HFFc6 (cell line): ENCODE results near the gene RUFY3. TPM values are rescaled to one million over a fixed set of nuclear protein-coding genes. Genes with fewer than 3 reads are reported as not detected.
"Not testable (repeated sequence)": the region's sequence is repeated elsewhere in the genome, so short reads cannot be mapped to it uniquely, and the experiment has no call there.

ENCODE experiments used
- DNase-seq: peaks from one replicate; pipeline ENCODE4 v3.0.0-alpha.2; 2018
- H3K27ac Mint-ChIP-seq: 2 replicates; pipeline ENCODE4 v1.8.0; 2020; ENCODE audit warnings: mild to moderate bottlenecking, mixed read lengths
- H3K27me3 Mint-ChIP-seq: 2 replicates; pipeline ENCODE4 v1.8.0; 2021; ENCODE audit warnings: mild to moderate bottlenecking, moderate library complexity, mixed read lengths; ENCODE audit not compliant: insufficient read depth
- H3K36me3 Mint-ChIP-seq: 2 replicates; pipeline ENCODE4 v1.8.0; 2021; ENCODE audit warnings: low read depth, mixed read lengths
- H3K4me1 Mint-ChIP-seq: 2 replicates; pipeline ENCODE4 v1.8.0; 2020; ENCODE audit warnings: low read depth, mixed read lengths
- H3K4me3 Mint-ChIP-seq: 2 replicates; pipeline ENCODE4 v1.8.0; 2020; ENCODE audit warnings: mild to moderate bottlenecking, moderate library complexity, mixed read lengths
- H3K9me3 Mint-ChIP-seq: 2 replicates; pipeline ENCODE4 v1.8.0; 2020; ENCODE audit warnings: mild to moderate bottlenecking, mixed read lengths
- CTCF ChIP-seq: fragments of 200-600 bp; sonication (generic); IDR thresholded peaks from 2 replicates; pipeline ENCODE4 v1.5.0; 2021; ENCODE audit warnings: antibody characterized with exemption, mild to moderate bottlenecking
- total RNA-seq, 6 experiments: library from RNA; stranded (reverse); fragmentation: NEBNext Ultra II Directional; extraction: Animal tissue kit (Norgen Biotek cat#: 25700); gene quantifications; 2 replicates in 1 of 6; 3 replicates in 5 of 6; pipeline ENCODE4 v1.2.3, GENCODE V29; 2021

Gene RUFY3
- total RNA-seq, 6 experiments from 2014 or later, result 35.7 to 44.8 (median 38.4) TPM

- Mint-ChIP-seq H3K27ac (no peak overlapping the region), H3K27me3 (no peaks in the 10 kb centered on the region), H3K36me3 (no peaks in the 10 kb centered on the region), H3K4me1 (peaks cover 18% of the 10 kb centered on the region), H3K4me3 (no peak overlapping the region), H3K9me3 (no peaks in the 10 kb centered on the region)
- DNase-seq, result no peak
- TF ChIP-seq CTCF, result no peak
Observed at GRCh38 chr4:70680934-70681333, 40.8 kb upstream of the RUFY3 start.

GRCh38 chr4:70681704-70682103 lies 40.1 kb upstream of the RUFY3 start:
- no peak for TF ChIP-seq CTCF
- H3K27me3 Mint-ChIP-seq, result no peaks in the 10 kb centered on the region
- no peaks in the 10 kb centered on the region for H3K36me3 Mint-ChIP-seq
- H3K4me3 Mint-ChIP-seq, result no peak overlapping the region
- H3K4me1 Mint-ChIP-seq, result peaks cover 13% of the 10 kb centered on the region
- H3K27ac Mint-ChIP-seq, result no peak overlapping the region
- no peak for DNase-seq
- no peaks in the 10 kb centered on the region for H3K9me3 Mint-ChIP-seq

GRCh38 chr4:70682142-70682541 lies 39.6 kb upstream of the RUFY3 start:
- H3K4me1 Mint-ChIP-seq, H3K27ac Mint-ChIP-seq, H3K36me3 Mint-ChIP-seq, DNase-seq, H3K9me3 Mint-ChIP-seq, H3K4me3 Mint-ChIP-seq, H3K27me3 Mint-ChIP-seq: not testable (repeated sequence)

- no peak for TF ChIP-seq CTCF
- DNase-seq, result no peak
- H3K27ac Mint-ChIP-seq, result peak overlapping the region; percentile 99
- peak overlapping the region; percentile 98 for H3K4me3 Mint-ChIP-seq
- H3K36me3 Mint-ChIP-seq, result peaks cover 28% of the 10 kb centered on the region
- peaks cover 34% of the 10 kb centered on the region for H3K4me1 Mint-ChIP-seq
- H3K27me3 Mint-ChIP-seq, result no peaks in the 10 kb centered on the region; the same call in 1 of the 2 replicates
- H3K9me3 Mint-ChIP-seq, result no peaks in the 10 kb centered on the region
Observed at GRCh38 chr4:70687392-70687791, 34.4 kb upstream of the RUFY3 start.

GRCh38 chr4:70687821-70688794 lies 33.7 kb upstream of the RUFY3 start, which contains the start of gene UTP3:
TSS of gene UTP3 (plus strand) at chr4:70688532. CDS start at chr4:70688678, 146 bp downstream.
- peak; percentile 100 for DNase-seq
- Mint-ChIP-seq H3K4me3 (peak within 1 kb of the TSS; percentile 98), H3K36me3 (peaks cover 28% of the 10 kb centered on the region), H3K27me3 (no peaks in the 10 kb centered on the region; the same call in 1 of the 2 replicates), H3K9me3 (no peaks in the 10 kb centered on the region), H3K27ac (peak within 1 kb of the TSS; percentile 99), H3K4me1 (peaks cover 34% of the 10 kb centered on the region)
- TF ChIP-seq CTCF, result peak; percentile 97

DNA sequence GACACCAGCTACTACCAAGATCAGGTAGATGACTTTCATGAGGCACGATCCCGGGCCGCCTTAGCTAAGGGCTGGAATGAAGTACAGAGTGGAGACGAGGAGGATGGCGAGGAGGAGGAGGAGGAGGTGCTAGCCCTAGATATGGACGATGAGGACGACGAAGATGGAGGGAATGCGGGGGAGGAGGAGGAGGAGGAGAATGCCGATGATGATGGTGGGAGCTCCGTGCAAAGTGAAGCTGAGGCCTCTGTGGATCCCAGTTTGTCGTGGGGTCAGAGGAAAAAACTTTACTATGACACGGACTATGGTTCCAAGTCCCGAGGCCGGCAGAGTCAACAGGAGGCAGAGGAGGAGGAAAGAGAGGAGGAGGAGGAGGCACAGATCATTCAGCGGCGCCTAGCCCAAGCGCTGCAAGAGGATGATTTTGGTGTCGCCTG lies 33.0 kb upstream of the RUFY3 start:
- peak overlapping the region; percentile 98 for H3K4me3 Mint-ChIP-seq
- no peaks in the 10 kb centered on the region; the same call in 1 of the 2 replicates for H3K27me3 Mint-ChIP-seq
- peak overlapping the region; percentile 99 for H3K27ac Mint-ChIP-seq
- no peak for TF ChIP-seq CTCF
- H3K9me3 Mint-ChIP-seq, result no peaks in the 10 kb centered on the region
- H3K4me1 Mint-ChIP-seq, result peaks cover 34% of the 10 kb centered on the region
- no peak for DNase-seq
- H3K36me3 Mint-ChIP-seq, result peaks cover 28% of the 10 kb centered on the region
